GM21423 (cell line): ENCODE data around the gene THY1.
"Not testable (repeated sequence)": the region's sequence is repeated elsewhere in the genome, so short reads cannot be mapped to it uniquely, and the experiment has no call there.

Experiments used
- ATAC-seq: cut with Tn5 transposase; IDR thresholded peaks from one replicate; pipeline ENCODE4 v1.9.1; 2021; ENCODE audit warnings: mild to moderate bottlenecking, moderate library complexity; ENCODE audit not compliant: unreplicated experiment

The THY1 gene

DNA sequence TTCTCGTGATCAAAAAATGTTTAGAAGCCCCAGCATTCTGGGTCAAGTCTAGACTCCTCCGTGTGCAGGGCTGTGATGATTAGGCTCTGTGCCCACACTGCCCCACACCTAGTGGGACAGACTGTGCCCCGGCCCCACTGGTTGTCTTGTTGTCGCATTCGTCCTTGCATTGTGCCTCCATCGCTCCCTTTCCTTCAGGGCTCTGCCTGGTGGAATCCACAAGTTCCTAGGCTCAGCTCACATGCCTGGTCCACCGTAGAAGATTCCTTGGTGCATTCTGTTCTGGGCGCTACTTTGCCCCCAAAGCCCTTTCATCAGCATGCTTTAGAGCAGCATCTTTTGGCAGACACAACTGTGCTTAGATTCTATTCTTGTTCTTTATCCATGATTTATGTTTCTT lies 23.5 kb upstream of the THY1 start:
- no peak for ATAC-seq

- no peak for ATAC-seq
Observed at GRCh38 chr11:119445850-119446249, 22.9 kb upstream of the THY1 start.

GRCh38 chr11:119445379-119445778 lies 22.4 kb upstream of the THY1 start:
- no peak for ATAC-seq

GRCh38 chr11:119441898-119442243 lies 18.9 kb upstream of the THY1 start:
- ATAC-seq: no peak

DNA sequence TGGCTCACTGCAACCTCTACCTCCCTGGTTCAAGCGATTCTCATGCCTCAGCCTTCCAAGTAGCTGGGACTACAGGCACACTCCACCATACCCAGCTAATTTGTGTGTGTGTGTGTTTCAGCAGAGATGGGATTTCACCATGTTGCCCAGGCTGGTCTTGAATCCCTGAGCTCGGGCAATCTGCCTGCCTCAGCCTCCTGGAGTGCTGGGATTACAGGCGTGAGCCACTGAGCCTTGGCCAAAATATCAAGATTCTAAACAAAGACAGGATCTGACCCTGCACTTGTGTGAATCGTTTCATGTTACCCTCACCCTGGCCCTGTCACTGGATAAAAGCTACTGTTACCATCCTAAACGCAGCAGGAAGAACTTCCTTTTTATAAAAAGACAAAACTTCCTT lies 15.6 kb upstream of the THY1 start:
- ATAC-seq: no peak

DNA sequence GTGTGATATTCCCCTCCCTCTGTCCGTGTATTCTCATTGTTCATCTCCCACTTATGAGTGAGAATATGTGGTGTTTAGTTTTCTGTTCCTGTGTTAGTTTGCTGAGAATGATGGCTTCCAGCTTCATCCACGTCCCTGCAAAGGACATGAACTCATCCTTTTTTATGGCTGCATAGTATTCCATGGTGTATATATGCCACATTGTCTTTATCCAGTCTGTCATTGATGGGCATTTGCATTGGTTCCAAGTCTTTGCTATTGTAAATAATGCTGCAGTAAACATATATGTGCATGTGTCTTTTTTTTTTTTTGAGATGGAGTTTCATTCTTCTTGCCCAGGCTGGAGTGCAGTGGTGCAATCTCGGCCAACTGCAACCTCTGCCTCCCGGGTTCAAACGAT lies 14.5 kb upstream of the THY1 start:
- not testable (repeated sequence) for ATAC-seq

DNA sequence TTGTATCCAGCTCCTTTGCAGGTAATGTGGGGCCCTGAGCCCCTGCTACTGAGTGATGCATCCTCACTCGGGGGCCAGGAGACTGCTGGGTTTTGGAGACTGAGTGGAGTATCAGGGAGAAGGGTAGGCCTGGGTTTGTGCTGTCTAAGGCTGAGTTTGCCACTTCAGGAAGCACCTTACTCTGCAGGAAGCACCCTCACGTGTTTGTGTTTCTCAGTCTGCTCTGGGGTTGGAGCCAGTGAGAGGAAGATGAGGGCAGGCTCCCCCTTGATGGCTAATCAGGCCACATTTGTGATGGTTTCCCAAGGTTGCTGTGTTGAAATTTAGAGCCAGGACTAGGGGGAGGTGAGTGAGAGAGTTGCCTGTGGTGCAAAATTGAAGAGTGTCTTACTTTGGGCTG lies 13.7 kb upstream of the THY1 start:
- ATAC-seq: no peak

DNA sequence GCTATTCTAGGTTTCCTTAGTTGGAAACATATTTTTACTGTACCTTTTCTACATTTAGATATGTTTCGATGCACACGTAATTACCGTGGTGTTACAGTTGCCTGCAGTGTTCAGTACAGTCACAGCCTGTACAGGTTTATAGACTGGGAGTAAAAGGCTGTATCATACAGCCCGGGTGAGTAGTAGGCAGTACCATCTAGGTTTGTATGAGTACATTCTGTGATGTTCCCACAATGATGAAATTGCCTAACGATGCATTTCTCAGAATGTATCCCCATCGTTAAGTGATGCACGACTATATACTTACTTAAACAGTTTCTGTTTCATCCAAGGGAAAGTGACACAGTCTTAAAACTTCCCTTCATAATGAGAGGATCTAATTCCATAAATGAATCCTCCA lies 13.1 kb upstream of the THY1 start:
- ATAC-seq: no peak

- ATAC-seq: no peak
Observed at GRCh38 chr11:119434591-119435330, 11.8 kb upstream of the THY1 start.

DNA sequence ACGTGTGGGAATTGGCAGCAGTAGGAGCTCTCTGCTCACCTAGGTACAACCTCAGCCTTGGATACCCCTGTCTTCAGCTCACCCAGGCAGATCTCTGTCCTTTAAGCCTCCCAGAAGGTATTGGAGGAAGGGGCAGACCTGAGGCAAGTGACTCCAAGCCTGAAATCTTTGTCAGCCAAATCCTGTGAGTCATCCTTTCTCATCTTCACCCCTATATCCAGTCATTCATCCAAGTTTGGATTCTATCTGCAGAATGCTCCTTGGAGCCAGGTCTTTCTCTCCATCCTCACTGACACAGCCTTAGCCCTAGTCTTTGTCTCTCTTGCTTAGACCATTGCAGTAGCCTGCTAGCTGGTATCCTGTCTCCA lies 10.4 kb upstream of the THY1 start:
- ATAC-seq: no peak

- no peak for ATAC-seq
Observed at GRCh38 chr11:119432484-119433357, 9.7 kb upstream of the THY1 start.

DNA sequence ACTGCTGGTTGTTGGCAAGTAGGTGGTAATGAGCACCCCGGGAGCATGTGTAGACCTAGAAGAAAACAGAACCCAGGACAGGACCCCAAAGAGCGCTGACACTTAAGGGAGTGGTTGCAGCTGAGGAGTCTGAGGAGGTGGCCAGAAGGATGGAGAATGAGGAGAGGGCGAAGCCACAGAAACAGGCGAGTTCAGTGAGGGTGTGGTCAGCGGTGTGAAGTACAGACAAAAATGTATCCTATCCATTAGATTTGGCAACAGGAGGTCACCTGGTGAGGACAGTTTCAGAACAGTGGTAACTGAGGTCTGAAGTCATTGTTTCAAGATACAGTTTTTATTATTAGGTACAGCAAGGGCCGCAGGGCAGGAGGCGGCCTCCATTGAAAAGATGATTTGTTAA lies 8.6 kb upstream of the THY1 start:
- ATAC-seq: no peak

- no peak for ATAC-seq
Observed at GRCh38 chr11:119427279-119427678, 4.3 kb upstream of the THY1 start.

- no peak for ATAC-seq
Observed at GRCh38 chr11:119426142-119426541, 3.2 kb upstream of the THY1 start.

DNA sequence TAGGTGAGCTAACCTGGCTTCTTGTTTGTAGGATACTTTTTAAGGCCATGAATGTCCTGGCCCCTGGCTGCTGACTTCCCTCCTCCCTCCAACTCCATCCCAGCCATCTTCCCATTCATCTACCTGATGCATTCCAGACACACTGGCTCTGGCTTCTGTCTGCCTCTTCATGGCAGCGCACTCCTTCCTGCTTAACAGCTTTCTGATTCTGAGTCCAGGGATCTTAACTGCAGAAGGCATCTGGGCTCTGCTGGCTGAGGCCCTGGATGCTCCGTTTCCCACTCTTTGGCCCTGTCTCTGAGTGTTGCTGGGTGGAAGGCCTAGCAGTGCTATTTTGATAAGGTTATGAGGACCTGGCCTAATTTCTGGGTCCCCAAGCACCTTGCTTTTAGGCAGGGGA lies 1.8 kb upstream of the THY1 start:
- ATAC-seq: no peak

- ATAC-seq: no peak
Observed at GRCh38 chr11:119424276-119424675, 1.3 kb upstream of the THY1 start.

- ATAC-seq: no peak
Observed at GRCh38 chr11:119423509-119424254, 710 bp upstream of the THY1 start.

DNA sequence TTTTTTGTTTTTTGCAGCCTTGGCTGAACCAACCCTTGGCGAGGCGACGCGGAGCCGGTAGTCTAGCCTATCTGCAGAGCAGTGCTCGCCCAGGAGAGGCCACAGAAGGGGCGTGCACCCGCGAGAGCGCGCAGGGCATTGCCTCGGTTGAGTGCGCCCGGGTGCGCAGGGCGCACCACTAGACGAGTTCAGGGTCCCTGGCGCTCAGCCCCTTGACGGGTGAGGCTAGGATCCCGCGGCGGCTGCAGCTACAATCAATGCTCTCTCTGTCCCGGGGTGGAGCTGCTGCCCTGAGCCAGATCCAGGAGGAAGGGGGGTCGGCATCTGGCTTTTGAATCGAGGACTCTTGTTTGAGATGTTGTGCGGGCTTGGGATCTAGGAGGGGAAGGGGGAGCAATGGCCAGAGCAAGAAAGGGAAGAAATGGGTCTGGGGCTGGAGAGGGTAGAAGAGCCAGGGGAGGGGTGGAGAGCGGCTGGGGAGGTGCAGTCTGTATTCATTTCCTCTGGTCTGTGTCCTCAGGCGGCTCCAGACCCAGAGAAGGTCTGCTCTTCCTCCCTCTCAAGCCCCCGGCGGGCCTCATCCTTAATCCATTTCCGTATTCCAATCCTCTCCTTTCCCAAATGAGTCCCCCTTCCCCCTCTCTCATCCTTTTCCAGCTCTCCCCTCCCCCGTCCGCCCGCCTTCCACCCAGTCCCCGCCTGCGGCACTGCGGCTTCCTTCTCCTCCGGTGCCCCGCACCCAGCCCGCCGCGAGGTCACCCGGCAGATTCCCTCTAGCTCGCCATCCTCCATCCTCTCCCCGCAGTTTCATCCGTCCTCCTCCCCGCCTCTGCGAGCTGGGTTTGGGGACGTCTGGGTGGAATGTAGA lies 797 bp downstream of the THY1 start:
- no peak for ATAC-seq

- no peak for ATAC-seq
Observed at GRCh38 chr11:119421351-119421750, 1.6 kb downstream of the THY1 start.

- no peak for ATAC-seq
Observed at GRCh38 chr11:119420631-119421030, 2.3 kb downstream of the THY1 start.
